NCI-H1105 (cell line): ENCODE results near the gene ABCD1.
"Not testable (repeated sequence)": the region's sequence is repeated elsewhere in the genome, so short reads cannot be mapped to it uniquely, and the experiment has no call there.

Source experiments
- DNase-seq: peaks from one replicate; lab custom pipeline; 2025; lab: John Stamatoyannopoulos, UW

Gene ABCD1

DNA sequence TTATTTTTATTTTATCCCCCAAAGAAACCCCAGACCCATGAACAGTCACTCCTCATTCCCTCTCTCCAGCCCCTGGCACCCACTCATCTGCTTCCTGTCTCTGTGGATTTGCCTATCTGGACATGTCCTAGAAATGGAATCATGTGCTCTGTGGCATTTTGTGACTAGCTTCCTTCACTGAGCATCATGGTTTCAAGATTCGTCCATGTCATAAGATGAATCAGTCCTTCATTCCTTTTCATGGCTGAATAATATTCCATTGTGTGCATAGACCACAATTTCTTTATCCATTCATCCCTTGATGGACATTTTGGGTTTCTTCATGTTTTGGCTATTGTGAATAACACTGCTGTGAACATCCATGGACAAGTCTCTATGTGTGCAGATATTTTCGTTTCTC is 10.2 kb downstream of the ABCD1 start:
- DNase-seq, result no peak

DNA sequence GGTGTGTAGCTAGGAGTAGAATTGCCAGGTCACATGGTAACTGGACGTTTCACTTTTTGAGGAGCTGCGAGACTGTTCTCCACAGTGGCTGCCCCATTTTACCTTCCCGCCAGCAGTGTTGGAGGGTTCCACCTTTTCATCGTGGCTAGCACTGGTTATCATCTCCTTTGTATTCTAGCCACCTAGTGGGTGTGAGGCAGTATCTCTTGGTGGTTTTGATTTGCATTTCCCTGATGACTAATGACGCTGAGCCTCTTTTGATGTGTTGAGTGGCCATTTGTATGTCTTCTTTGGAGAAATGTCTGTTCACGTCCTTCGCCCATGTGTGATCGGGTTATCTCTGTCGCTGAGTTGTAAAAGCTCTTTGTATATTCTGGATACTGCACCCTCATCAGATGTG is 10.6 kb downstream of the ABCD1 start:
- DNase-seq, result no peak

DNA sequence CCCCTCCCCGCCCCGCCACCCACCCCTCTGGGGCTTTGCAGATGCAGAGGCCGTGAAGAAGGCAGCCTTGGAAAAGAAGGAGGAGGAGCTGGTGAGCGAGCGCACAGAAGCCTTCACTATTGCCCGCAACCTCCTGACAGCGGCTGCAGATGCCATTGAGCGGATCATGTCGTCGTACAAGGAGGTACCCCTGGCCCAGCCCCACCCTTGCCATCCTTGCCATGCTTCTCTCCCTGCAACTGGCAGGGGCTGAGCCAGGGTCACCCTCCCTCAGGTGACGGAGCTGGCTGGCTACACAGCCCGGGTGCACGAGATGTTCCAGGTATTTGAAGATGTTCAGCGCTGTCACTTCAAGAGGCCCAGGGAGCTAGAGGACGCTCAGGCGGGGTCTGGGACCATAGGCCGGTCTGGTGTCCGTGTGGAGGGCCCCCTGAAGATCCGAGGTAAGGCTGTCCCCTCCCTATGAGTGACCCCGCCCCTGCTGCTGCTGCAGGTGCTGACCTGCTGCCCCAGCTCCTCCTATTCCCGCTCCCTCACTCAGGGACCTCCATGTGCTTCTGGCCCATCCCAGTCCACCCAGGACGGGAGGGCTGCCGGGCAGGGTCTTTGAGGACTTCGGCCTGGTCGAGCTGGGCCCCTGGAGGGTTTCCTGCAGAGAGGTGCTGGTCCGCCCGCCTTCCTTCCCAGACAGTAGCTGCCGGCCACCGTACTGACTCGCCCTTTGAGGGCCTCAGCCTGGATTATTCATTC is 11.6 kb downstream of the ABCD1 start:
- no peak for DNase-seq

DNA sequence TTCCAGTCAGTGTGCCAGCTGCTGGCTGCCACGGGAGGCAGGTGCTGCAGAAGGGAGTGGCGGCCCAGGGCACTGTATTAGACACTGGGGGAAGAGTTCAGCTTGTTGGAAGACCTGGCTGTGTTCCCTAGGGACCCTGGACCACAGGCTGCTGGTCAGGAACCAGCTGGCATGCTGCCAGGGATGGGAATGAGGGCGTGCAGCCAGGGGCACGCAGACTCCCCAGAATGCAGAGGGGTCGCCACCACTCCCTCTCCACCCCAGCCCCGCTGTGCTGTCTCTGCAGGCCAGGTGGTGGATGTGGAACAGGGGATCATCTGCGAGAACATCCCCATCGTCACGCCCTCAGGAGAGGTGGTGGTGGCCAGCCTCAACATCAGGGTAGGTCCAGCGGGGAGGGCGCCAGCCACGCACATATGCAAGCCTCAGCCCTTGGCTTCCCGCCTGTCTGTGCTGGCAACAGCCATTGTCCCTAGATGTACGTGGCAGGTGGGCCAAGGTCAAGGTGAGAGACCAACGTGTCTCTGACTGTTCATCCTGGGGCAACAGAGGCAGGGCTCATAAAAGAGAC is 12.3 kb downstream of the ABCD1 start:
- peak; percentile 26 for DNase-seq

DNA sequence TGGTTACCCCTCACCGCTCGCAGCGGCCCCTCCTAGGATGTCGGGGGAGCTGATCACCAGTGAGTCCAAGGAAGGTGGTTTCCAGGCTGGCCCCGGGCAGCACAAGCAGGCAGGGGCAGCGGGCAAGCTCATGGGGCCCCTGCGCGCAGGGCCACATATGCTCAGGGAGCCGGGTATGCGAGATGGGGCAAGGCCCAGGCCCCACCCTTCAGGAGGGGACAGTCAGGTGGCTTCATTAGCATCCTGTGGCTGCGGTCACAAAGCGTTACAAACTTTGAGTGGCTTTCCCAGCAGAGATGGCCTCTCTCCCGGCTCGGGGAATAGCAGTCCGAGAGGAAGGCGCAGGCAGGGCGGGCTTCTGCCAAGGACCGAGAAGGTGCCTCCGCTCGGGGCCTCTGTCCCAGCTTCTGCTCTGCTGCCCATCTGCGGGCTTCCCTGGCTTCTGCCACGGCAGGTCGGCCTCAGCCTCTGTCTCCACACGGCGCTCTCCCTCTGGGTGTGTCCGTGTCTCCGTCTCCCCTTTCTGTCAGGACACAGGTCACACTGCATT is 13.5 kb downstream of the ABCD1 start:
- no peak for DNase-seq

DNA sequence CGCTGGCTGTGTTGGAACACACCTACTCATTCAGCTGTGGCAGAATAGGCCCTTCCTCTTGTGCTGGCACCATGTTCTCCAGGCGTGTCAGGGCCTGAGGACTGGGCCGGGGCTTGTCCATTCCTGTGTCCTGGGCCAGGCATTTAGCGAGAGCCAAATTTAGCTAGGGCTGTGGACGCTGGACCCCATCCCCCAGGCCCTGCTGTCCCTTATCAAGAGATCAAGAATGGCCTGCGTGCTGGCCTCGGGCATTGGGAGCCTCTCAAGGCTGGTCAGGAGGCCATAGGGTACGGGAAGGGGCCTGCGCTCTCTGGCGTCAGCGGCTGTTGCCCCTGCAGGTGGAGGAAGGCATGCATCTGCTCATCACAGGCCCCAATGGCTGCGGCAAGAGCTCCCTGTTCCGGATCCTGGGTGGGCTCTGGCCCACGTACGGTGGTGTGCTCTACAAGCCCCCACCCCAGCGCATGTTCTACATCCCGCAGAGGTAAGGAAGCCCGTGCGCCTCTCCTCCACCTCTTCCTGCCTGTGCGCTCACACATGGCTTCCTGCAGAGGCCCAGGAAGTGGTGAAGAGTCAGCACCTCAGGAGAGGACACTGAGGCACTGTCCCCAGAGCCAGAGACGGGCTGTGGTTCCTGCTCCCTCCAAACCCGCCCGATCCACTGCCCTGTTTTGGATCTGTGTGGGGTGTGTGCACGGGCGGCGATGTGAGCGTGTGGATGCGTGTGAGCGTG is 15.3 kb downstream of the ABCD1 start:
- no peak for DNase-seq

DNA sequence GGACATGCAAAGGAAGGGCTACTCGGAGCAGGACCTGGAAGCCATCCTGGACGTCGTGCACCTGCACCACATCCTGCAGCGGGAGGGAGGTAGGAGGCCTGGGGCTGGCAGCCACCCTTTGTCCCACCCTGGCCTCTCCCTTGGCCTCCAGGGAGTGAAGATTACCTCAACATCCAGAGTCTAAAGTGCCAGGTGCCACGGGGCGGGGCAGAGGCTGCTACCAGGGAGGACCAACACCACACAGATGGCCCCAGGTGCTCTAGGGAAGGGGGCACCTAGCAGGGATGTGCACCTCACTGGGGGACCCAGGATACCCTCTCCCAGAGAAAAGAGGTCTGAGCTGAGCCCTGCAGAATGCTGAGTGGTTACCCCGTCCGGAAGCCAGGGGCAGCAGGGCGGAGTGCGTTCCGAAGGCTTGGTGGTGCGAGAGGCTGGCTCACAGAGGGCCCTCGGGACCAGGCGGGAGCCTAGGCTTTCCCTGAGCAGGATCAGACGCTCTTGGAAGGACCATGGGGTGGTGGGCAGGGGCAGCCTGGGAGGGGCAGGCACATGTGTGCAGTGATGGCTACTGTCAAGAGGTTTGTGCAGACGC is 16.1 kb downstream of the ABCD1 start:
- DNase-seq, result no peak

DNA sequence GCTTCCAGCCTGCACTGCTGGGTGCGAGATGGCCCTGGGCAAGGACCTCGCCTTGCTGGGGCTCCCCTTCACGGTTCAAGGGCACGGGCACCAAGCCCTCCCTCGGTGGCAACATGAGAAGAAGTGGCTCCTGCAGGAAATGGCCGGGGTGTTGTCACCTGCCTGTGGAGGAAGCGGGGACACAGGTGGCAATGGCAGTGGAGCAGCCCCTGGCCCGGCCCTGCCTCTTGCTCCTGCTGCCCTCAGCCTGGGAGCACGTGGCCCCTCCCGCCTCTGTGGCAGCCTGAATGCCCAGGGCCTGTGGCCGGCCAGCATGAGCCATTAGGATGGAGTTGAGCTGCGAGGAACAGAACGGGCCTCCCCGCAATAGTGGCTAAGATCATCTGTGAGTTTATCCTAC is 16.8 kb downstream of the ABCD1 start:
- no peak for DNase-seq

DNA sequence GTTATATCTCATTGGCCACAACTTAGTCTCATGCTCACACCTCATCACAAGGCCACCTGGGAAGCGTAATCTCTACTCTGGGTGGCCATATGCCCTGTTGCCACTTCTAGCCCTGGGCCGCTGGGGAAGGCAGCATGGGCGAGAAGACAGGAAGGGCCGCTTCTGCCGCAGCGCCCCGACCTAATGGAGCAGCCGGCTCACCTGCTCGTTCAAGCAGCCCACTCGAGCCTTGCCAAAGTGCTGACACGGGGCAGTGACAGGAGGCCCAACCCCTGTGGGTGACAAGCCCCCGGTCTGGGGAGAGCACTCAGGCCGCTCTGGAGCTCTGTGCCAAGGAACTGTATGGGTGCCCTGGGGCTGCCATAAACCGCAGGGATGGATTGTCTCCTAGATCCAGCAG is 17.5 kb downstream of the ABCD1 start:
- not testable (repeated sequence) for DNase-seq

DNA sequence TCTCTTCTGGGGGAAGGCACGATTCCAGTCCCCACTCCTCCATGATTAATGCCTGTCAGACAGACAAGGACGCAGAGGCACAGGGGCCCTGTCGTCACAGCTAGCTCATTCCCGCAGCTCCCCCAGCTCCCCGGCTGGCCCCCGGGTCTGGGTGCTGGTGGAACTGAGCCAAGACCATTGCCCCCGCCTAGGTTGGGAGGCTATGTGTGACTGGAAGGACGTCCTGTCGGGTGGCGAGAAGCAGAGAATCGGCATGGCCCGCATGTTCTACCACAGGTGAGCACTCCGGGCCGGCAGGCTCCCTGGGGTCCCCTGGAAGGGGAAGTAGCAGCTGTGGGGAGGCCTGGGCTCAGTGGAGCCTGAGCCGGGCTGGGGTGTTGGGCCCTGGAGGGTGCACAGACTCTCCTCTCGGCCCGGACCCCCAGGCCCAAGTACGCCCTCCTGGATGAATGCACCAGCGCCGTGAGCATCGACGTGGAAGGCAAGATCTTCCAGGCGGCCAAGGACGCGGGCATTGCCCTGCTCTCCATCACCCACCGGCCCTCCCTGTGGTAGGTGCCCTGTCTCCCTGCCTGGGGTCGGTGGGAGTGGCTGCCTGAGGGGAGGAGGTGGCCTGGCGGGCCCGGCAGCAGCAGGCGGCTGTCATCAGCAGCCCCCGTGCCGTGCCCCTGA is 18.3 kb downstream of the ABCD1 start:
- not testable (repeated sequence) for DNase-seq

DNA sequence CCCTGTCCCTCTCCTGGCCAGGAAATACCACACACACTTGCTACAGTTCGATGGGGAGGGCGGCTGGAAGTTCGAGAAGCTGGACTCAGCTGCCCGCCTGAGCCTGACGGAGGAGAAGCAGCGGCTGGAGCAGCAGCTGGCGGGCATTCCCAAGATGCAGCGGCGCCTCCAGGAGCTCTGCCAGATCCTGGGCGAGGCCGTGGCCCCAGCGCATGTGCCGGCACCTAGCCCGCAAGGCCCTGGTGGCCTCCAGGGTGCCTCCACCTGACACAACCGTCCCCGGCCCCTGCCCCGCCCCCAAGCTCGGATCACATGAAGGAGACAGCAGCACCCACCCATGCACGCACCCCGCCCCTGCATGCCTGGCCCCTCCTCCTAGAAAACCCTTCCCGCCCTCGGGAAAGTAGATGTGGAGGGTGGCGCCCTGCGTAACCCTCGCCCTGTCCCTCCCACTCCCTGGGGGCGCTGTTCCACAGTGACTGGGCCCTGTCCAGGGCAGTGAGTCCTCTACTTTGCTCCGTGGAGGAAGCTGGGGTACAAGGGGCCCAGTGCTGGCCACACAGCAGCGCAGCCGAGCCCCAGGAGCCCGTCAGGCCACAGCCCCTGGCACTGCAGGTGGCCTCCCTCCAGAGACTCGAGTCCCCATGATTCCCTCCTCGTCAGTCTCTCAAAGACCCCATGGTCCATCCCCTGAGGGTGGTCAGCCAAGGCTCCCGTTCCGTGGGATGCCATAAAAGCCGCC is 19.0 kb downstream of the ABCD1 start:
- DNase-seq, result not testable (repeated sequence)

DNA sequence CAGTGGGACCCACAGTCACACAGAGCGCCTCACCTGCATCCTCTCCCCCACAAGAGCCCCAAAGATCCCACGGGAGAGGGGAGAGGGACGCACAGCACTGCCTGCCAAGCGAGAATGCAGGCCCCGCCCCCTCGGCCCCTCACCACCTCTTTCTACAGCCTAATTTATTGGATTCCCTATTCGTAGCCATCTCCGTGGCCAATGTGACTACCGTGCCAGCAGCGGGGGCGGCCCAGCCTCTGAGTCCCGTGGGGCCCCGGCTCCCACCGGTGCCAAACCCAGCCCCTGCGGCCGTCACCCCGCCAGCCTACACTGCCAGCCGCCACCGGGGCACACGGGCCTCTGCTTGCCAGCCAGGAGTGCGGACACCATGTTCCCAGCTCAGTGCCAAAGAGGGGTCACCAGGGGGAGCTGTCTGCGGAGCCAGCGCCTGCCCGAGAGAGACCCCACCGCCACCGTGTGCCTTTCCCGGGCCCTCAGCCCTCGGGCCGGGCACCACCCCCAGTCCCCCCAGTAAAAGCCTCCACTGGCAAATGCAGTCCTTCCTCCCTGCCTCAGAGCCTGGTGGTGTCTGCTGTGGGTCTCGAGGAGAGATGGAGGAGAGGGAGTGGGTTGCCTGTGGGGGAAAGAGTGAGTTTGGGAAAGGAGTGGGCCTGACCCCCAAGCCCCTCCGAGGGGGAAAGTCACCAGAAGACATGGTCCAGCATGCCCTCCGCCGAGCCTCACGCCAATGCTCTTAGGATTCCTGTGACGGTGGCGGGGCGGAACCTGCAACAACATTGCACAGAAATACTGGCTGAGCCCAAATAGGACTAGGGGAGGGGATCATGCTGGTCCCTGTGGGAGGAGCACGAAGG is 19.8 kb downstream of the ABCD1 start:
- DNase-seq, result peak; percentile 30

DNA sequence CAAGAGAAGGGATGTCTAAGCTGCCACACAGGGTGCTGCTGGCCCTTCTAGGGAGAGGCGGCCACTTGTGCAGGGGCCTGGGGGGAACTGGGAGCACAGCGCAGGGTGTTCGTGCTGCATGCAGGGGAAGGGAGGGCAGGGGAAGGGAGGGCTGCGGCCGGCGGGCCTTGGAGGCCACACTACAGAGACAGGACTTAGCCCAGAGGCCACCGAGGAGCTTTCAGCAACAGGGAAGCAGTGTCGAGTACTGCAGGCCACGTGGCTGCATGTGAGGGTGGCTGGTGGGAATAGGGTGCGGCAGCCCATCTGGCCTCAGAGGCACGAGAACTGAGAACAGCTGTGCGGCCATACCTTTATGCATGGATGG is 20.4 kb downstream of the ABCD1 start:
- not testable (repeated sequence) for DNase-seq

DNA sequence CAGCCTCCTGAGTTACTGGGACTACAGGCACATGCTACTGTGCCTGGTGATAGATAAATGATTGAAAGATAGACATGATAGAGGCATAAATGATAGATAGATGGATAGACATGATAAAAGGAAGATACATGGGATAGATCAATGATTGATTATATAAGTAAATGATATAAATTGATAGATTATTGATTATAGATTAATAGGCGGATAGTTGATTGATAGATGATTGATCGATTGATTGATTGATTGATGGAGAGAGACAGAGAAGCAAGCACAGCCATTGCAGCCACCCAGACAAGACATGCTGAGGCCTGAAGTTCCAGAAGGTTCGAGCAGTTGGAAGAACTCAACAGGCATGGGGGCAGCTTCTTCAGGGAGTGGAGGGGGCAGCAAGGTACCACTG is 21.7 kb downstream of the ABCD1 start:
- no peak for DNase-seq

DNA sequence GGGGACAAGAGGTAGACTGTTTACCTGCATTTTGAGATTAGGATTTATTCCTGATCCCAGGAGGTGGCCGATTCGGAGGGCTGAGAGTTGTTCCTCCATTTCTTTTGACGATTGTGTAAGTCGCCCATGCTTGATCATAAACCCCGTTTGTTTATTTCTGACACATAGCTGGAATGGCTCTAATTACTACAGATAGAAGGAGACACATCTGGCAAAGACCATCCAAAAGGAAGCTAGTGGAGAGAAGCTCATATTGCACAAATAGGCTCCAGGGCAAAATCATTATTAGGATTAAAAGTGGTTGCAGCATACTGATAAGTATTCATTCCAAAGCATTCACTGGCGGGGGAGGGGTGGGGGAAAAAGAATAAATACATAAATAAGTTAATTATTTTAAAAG is 22.3 kb downstream of the ABCD1 start:
- not testable (repeated sequence) for DNase-seq

DNA sequence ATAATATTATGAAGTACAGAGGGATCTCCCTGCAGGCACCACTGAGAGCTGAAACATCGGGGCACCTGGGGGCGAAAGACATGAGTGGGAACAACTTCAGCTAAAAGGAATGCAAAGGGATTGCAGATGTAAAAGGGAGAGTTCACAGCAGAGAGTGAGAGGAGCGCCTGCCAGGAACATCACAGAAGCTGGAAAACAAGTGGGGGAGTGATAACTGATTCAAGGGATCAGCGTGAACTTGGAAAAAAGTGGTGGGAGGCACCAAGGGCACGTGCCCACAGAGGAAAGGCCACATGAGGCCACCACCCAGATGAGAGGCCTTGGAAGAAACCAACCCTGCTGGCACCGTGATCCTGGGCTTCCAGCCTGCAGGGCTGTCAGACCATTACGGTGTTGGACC is 24.4 kb downstream of the ABCD1 start:
- not testable (repeated sequence) for DNase-seq

DNA sequence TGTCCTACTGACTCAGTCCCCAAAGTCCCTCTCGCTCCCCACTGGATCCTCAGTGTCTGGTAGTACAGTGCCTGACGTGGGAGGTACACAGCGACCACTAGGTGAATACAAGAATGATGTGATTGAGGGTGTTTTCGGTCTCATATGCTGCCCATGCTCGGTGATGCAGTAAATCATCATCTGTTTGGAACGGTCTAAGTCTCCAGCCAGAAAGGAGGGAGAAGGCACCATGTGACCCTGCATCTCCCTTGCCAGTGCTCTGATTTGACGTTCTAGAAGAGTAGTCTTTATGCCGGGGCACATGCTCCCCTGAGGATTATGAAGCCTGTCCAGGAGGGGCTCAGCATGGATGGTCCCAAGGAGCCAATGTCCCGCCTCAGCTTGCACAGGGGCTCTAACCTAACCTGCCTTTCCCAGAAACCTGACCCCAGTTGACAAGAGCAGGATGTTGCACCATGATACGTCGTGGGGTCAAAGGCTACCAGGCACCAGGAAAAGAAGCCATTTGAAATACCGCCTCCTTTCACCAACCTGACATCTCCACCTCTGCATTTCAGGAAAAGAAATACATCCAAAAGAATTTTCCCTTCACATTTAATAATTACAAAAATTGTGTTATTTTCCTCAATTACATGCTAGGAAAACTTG is 25.6 kb downstream of the ABCD1 start:
- DNase-seq, result no peak

DNA sequence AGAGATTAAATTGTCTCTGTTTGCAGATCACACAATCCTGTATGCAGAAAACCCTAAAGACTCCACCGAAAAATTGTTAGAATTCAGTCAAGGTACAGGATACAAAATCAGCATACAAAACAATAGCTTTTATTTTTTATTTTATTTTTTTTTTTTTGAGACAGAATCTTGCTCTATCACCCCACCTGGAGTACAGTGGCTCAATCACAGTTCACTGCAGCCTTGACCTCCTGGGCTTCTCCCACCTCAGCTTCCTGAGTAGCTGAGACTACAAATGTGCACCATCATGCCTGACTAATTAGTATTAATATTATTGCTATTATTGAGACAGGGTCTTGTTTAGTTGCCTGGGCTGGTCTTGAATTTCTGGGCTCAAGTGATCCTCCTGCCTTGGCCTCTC is 30.5 kb downstream of the ABCD1 start:
- no peak for DNase-seq

DNA sequence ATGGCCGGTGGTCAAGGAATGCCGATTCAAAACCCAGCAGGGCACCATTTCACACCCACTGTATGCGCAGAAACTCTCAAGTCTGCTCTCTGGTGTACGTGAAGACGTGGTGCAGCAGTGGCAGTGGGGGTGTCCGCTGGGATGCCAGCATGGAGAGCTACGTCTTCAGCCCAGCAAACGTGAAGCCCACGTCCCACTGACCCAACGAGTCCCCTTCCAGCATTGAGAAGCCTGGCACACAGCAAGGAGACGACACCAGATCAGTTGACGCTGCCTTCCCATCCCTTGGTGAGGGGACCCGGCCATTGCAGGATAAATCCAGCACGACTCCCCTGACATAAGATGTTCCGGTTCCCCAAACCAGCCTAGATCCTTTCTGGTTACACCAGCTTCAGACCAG is 37.2 kb downstream of the ABCD1 start:
- no peak for DNase-seq

DNA sequence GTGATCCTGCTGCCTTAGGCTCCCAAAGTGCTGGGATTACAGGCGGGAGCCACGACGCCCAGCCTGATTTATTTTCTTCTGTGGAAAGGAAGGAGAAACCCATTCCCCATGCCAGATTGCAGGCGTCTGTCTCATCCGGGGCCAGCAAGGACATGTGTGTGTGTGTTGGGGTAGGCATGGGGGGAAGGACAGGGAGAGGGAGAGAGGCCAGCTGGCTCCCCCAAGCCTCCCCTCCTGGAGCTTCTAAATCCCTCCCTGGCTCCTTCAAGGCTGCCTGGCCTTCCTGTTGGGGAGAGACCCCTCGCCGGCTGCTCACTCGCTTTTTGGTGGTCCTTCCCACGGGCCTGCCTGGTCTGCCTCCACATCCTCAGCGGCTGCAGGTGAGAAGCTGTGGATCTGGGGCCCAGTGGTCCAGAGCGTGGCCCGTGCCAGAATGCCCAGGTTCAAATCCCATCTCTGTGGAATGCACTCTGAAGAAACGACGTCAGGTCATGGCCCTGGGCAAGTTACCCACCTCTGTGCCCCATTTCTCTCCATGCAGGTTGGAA is 38.0 kb downstream of the ABCD1 start:
- DNase-seq, result no peak
